ENCODE results near the gene EIF5. TPM values are rescaled to one million over a fixed set of nuclear protein-coding genes. Genes with fewer than 3 reads are reported as not detected.

The EIF5 gene
- total RNA-seq, 4 donors from 2014 or later, result 157 to 273 (median 211) TPM

DNA sequence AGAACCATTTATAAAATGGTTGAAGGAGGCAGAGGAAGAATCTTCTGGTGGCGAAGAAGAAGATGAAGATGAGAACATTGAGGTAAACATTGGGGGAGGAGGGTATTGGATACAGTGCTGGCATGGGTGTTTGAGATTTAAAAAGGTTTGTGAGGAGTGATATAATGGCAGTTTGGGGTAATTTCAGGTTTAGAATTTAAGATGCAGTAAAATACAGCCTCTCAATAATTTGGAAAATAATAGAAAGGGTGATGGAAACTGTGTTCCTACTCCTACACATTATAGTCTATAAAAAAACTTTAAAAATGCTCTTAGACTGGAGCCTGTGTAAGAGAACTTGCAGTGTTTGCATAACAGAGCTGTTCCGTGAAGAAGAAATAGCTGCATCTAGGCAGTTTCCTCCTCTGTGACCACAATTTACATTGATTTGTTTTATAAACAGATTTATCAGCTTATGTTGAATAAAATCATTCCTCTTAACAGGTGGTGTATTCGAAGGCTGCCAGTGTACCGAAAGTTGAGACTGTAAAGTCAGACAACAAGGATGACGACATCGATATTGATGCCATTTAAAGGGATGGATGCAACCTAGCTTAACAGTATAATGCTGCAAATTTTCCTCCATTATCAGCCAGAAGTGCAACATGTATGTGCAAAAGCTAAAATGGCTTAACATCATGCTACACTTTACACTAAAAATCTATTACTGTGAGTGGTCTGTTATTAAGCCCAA, 6.6 kb downstream of the EIF5 start:
- H3K36me3 ChIP-seq, result peaks cover 48 to 98% (median 68%) of the 10 kb centered on the region in 3 donors
- H3K4me1 ChIP-seq, result peaks cover under 1 to 25% (median 11%) of the 10 kb centered on the region in 3 donors
- intact Hi-C loops (cut with DNase I), result no loop called here

GRCh38 chr14:103341250-103342129, 7.5 kb downstream of the EIF5 start:
- TF ChIP-seq CTCF (IDR thresholded peaks at IDR 0.05) (no peak), POLR2A (IDR thresholded peaks at IDR 0.05) (no peak)
- no peaks in the 10 kb centered on the region for H3K27me3 ChIP-seq
- intact Hi-C loops (cut with DNase I), result no loop called here
- H3K36me3 ChIP-seq, result peaks cover 48 to 90% (median 68%) of the 10 kb centered on the region in 3 donors
- DNase-seq, result no peak
- H3K4me1 ChIP-seq, result peaks cover 0 to 17% (median 3%) of the 10 kb centered on the region in 3 donors
- WGBS, 2 donors, result 71 to 72% methylated on average over 5 of the region's 5 CpGs
- H3K9me3 ChIP-seq, result no peaks in the 10 kb centered on the region
- no peak overlapping the region for H3K4me3 ChIP-seq
- no peak overlapping the region for H3K27ac ChIP-seq

More for the DNA sequence above, 6.6 kb downstream of the EIF5 start:
- no peak overlapping the region for H3K27ac ChIP-seq
- H3K9me3 ChIP-seq, result no peaks in the 10 kb centered on the region
- no peaks in the 10 kb centered on the region for H3K27me3 ChIP-seq
- no peak for DNase-seq
- WGBS, 2 donors, result 81 to 85% methylated on average over 6 of the region's 6 CpGs
- H3K4me3 ChIP-seq, result no peak overlapping the region
- TF ChIP-seq CTCF (IDR thresholded peaks at IDR 0.05) (no peak), POLR2A (IDR thresholded peaks at IDR 0.05) (no peak)

GRCh38 chr14:103343164-103343879, 9.3 kb downstream of the EIF5 start:
- Histone ChIP-seq H3K4me3 (no peak overlapping the region), H3K27ac (no peak overlapping the region), H3K9me3 (no peaks in the 10 kb centered on the region), H3K27me3 (no peaks in the 10 kb centered on the region), H3K36me3 (peaks cover 34 to 71% (median 52%) of the 10 kb centered on the region in 3 donors), H3K4me1 (no peaks in the 10 kb centered on the region)
- intact Hi-C loops (cut with DNase I), result no loop called here
- WGBS, 2 donors, result 85 to 90% methylated on average over 4 of the region's 4 CpGs
- no peak for TF ChIP-seq CTCF (IDR thresholded peaks at IDR 0.05)
- no peak for TF ChIP-seq POLR2A (IDR thresholded peaks at IDR 0.05)
- DNase-seq, result no peak

DNA sequence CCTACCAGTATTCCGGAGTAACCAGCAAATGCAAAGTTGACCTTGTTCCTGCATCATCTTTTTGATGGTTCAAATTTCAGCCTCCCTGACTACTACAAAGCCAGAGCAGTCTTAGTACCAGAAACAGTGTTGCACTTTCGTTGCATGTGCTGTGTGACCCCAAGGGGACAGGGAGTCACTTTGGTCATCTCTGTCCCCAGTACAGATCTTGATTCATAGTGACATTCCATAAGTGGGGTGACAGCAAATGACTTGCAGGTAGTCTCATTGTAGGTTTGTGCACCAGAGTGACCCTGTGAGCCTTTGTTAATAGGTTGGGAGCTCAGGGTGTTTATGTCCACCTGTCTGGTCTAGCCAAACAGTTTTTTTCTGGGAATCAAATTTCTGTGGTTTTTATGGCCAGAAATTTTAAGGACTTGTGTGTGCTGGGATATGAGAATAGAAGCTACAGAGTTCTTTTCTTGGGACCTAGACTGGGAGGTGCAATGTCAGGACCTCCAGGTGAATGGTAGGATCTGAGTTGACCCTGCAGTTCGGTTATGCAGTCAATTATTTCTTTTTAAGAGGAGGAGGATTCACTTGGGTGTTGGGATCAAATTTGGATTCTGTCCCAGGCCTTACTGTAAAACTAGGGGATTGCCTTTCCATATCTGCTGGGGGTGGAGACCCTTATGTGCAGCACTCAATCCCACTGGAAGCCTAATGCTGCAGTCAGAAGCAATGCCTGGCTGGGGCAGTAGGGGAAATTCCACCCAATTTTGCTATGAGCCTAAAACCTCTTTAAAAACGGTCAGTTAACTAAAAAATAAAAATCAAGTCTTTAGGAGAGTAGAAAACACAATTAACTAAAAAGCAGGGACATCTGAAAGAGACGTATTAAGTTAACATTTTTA, 10.1 kb downstream of the EIF5 start:
- DNase-seq, result no peak
- H3K4me3 ChIP-seq, result no peak overlapping the region
- intact Hi-C loops (cut with DNase I), result no loop called here
- WGBS, 2 donors, result 84 to 85% methylated on average over 5 of the region's 5 CpGs
- H3K36me3 ChIP-seq, result peaks cover 26 to 63% (median 44%) of the 10 kb centered on the region in 3 donors
- H3K27ac ChIP-seq, result no peak overlapping the region
- no peaks in the 10 kb centered on the region for H3K4me1 ChIP-seq
- TF ChIP-seq CTCF (IDR thresholded peaks at IDR 0.05) (no peak), POLR2A (IDR thresholded peaks at IDR 0.05) (no peak)
- H3K27me3 ChIP-seq, result no peaks in the 10 kb centered on the region
- no peaks in the 10 kb centered on the region for H3K9me3 ChIP-seq

All from esophagus squamous epithelium (tissue), 5 donors.